Type B pancreatic cell (in vitro differentiated cells): ENCODE results near the gene DLK1. TPM values are rescaled to one million over a fixed set of nuclear protein-coding genes. Genes with fewer than 3 reads are reported as not detected.

Experiments used
- DNase-seq: peaks from one replicate; pipeline ENCODE4 v3.0.0; 2021; ENCODE audit warnings: mixed read lengths; ENCODE audit not compliant: unreplicated experiment; ENCODE audit errors: extremely low spot score
- H3K27ac Mint-ChIP-seq: 2 replicates; pipeline ENCODE4 v1.8.0; 2021; ENCODE audit warnings: mild to moderate bottlenecking, mixed read lengths
- H3K27me3 Mint-ChIP-seq: 2 replicates; pipeline ENCODE4 v1.8.0; 2021; ENCODE audit warnings: mixed read lengths
- H3K36me3 Mint-ChIP-seq: 2 replicates; pipeline ENCODE4 v1.8.0; 2021; ENCODE audit warnings: mixed read lengths
- H3K4me1 Mint-ChIP-seq: one replicate; pipeline ENCODE4 v1.8.0; 2021; ENCODE audit warnings: mixed read lengths; ENCODE audit not compliant: unreplicated experiment
- H3K4me3 Mint-ChIP-seq: 2 replicates; pipeline ENCODE4 v1.8.0; 2021; ENCODE audit warnings: mild to moderate bottlenecking, mixed read lengths
- H3K9me3 Mint-ChIP-seq: 2 replicates; pipeline ENCODE4 v1.8.0; 2021; ENCODE audit warnings: mixed read lengths
- total RNA-seq: library from RNA; stranded (reverse); gene quantifications from 2 replicates; pipeline ENCODE4 v1.2.1, GENCODE V29; 2021; ENCODE audit warnings: low replicate concordance
- TF ChIP-seq, protein P1 (sequence below): fragments of 200-600 bp; sonication (generic); conservative IDR thresholded peaks from 2 replicates; pipeline ENCODE4 v1.5.0; 2021; ENCODE audit warnings: antibody characterized with exemption, mild to moderate bottlenecking

Gene DLK1
- total RNA-seq, 1 donor from 2014 or later: 149 TPM

DNA sequence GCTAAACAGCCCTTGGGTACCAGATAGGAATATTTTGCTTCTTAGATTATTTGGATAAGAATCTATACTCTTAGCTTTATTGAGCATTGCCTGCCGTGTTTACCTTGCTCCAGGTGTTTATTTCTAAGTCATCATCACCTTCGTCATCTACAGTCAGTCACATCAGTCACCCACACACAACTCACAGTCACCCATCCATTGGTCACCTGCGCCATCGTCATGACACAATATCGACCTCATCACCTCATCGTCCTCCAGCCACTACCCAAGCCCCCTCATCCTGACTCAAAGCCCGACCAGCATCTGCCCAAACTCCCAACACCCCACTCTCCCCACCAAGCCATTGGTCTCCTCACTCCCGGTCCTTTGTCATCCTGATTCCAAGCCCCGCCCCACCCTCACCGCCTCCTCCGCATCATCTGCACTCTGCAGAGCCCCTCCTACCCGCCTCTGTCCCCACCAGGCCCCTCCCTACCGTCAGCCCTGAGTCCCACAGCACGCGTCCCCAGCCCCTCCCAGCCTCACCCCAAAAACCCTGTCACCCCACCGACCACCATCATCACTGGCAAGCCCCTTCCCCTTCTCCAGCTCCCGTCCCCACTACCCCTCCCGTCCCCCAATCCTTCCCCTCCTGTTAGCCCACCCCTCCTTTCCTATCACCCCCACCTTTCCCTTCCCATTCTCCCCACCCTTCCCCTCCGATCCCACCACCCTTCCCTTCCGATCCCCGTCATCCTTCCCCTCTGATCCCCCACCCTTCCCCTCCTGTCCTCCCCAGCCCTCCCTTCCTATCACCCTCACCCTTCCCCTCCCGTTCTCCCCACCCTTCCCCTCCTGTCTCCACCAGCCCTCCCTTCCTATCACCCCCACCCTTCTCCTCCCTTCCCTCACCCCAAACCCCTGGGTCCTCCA, 9.8 kb downstream of the DLK1 start:
- no peak for DNase-seq

DNA sequence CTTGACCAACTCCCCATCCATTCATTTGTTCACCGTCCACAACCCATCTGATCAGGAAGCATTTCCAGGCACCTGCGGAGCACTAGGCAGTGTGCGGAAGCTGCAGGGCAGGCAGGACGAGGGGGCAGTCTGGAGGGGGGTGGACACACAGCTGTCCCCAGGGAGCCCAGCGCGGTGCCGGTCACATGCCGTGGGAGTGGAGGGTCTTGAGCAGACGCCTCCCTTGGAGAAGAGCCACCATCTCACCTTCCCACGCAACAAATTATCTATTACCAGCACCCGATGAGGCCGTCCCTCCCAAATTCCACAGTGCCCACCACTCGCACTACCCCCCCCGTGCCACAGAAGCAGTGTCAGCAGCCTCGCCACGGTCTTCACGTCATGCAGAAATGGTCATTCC, 10.8 kb downstream of the DLK1 start:
- H3K36me3 Mint-ChIP-seq: no peaks in the 10 kb centered on the region
- peaks cover 19% of the 10 kb centered on the region for H3K27me3 Mint-ChIP-seq
- TF ChIP-seq, protein P1, sequence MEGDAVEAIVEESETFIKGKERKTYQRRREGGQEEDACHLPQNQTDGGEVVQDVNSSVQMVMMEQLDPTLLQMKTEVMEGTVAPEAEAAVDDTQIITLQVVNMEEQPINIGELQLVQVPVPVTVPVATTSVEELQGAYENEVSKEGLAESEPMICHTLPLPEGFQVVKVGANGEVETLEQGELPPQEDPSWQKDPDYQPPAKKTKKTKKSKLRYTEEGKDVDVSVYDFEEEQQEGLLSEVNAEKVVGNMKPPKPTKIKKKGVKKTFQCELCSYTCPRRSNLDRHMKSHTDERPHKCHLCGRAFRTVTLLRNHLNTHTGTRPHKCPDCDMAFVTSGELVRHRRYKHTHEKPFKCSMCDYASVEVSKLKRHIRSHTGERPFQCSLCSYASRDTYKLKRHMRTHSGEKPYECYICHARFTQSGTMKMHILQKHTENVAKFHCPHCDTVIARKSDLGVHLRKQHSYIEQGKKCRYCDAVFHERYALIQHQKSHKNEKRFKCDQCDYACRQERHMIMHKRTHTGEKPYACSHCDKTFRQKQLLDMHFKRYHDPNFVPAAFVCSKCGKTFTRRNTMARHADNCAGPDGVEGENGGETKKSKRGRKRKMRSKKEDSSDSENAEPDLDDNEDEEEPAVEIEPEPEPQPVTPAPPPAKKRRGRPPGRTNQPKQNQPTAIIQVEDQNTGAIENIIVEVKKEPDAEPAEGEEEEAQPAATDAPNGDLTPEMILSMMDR: no peak
- H3K4me3 Mint-ChIP-seq: no peak overlapping the region
- H3K9me3 Mint-ChIP-seq: no peaks in the 10 kb centered on the region
- H3K27ac Mint-ChIP-seq: no peak overlapping the region
- H3K4me1 Mint-ChIP-seq: peaks cover 7% of the 10 kb centered on the region
- no peak for DNase-seq

More for the DNA sequence above, 9.8 kb downstream of the DLK1 start:
- Mint-ChIP-seq H3K36me3 (no peaks in the 10 kb centered on the region), H3K4me3 (no peak overlapping the region), H3K4me1 (peaks cover 11% of the 10 kb centered on the region), H3K27me3 (peaks cover 25% of the 10 kb centered on the region), H3K9me3 (no peaks in the 10 kb centered on the region), H3K27ac (no peak overlapping the region)
- TF ChIP-seq, protein P1: no peak

DNA sequence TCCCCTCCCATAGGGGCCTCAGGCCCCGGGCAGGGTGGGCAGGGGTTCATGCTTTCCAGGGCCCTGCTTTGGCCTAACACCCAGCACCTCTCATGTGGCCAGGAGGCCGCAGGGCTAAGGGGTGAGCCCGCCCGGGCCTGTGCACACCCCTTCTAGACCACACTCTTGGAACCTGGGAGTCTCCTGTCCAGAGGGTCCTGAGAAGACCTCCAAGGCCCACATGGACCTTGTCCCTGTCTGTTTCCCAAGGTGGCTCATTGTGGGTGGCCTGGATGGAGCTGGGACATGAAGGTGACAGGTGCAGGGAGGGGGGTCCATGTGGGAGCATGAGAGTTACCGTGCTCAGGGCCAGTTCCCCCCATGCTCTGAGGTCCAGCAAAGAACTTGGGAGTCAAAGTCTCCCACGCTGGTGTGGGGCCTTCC, 11.6 kb downstream of the DLK1 start:
- Mint-ChIP-seq H3K27ac (no peak overlapping the region), H3K36me3 (no peaks in the 10 kb centered on the region), H3K4me1 (no peaks in the 10 kb centered on the region), H3K27me3 (peaks cover 12% of the 10 kb centered on the region), H3K9me3 (no peaks in the 10 kb centered on the region), H3K4me3 (no peak overlapping the region)
- DNase-seq: no peak
- TF ChIP-seq, protein P1: no peak

DNA sequence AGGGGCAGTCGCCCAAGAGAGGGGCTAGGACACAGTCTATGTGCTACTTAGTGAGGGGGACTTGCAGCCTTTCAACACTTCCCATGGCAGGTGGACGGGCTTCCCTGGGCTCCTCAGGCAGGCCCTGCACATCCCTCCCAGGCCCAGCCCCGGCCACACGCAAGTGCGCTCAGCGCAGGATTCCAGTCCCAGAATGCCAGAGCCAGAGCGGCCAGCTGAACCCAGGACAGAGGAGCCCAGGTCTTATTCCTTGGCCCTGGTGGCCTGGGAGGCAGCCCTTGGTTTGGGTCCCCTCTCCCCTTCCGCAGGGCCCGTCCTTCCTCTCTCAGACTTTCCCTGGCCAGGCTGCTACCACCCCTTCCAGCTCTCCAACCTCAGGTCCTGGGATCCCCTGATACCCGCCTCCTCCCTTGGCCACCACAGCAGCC, 12.0 kb downstream of the DLK1 start:
- Mint-ChIP-seq H3K4me3 (no peak overlapping the region), H3K4me1 (no peaks in the 10 kb centered on the region), H3K9me3 (no peaks in the 10 kb centered on the region), H3K27me3 (peaks cover 12% of the 10 kb centered on the region), H3K36me3 (no peaks in the 10 kb centered on the region), H3K27ac (no peak overlapping the region)
- TF ChIP-seq, protein P1: no peak
- DNase-seq: no peak

GRCh38 chr14:100739306-100739705, 12.6 kb downstream of the DLK1 start:
- DNase-seq: no peak
- no peak overlapping the region for H3K4me3 Mint-ChIP-seq
- H3K4me1 Mint-ChIP-seq: no peaks in the 10 kb centered on the region
- H3K36me3 Mint-ChIP-seq: no peaks in the 10 kb centered on the region
- peaks cover 12% of the 10 kb centered on the region for H3K27me3 Mint-ChIP-seq
- no peak overlapping the region for H3K27ac Mint-ChIP-seq
- H3K9me3 Mint-ChIP-seq: no peaks in the 10 kb centered on the region
- TF ChIP-seq, protein P1: no peak
